ENCODE measurements around the gene ANKH. TPM values are rescaled to one million over a fixed set of nuclear protein-coding genes. Genes with fewer than 3 reads are reported as not detected.

ANKH gene
- total RNA-seq, 2 donors from 2014 or later: 86.8 to 109 TPM

- no peaks in the 10 kb centered on the region for H3K9me3 ChIP-seq (ENCODE audit: control insufficient read depth, low read length, poor library complexity, severe bottlenecking)
- DNase-seq (no peak), ATAC-seq (no peak)
- Mint-ChIP-seq H3K4me3 (peak overlapping the region; percentile 36), H3K4me1 (peaks cover 41% of the 10 kb centered on the region), H3K27ac (no peak overlapping the region), H3K27me3 (no peaks in the 10 kb centered on the region), H3K36me3 (ENCODE audit: low read depth) (no peaks in the 10 kb centered on the region)
Measured at GRCh38 chr5:14778792-14779070, 92.8 kb downstream of the ANKH start.

GRCh38 chr5:14777932-14778791 is 93.4 kb downstream of the ANKH start:
- peaks cover 41% of the 10 kb centered on the region for H3K4me1 Mint-ChIP-seq
- peak overlapping the region; percentile 54 for H3K27ac Mint-ChIP-seq
- H3K27me3 Mint-ChIP-seq: no peaks in the 10 kb centered on the region
- no peak for ATAC-seq
- no peaks in the 10 kb centered on the region for H3K9me3 ChIP-seq (ENCODE audit: control insufficient read depth, low read length, poor library complexity, severe bottlenecking)
- DNase-seq: no peak
- no peaks in the 10 kb centered on the region for H3K36me3 Mint-ChIP-seq (ENCODE audit: low read depth)
- H3K4me3 Mint-ChIP-seq: no peak overlapping the region

GRCh38 chr5:14777187-14777586 is 94.4 kb downstream of the ANKH start:
- peak overlapping the region; percentile 54 for H3K27ac Mint-ChIP-seq
- DNase-seq (no peak), ATAC-seq (no peak)
- no peaks in the 10 kb centered on the region for H3K9me3 ChIP-seq (ENCODE audit: control insufficient read depth, low read length, poor library complexity, severe bottlenecking)
- H3K36me3 Mint-ChIP-seq (ENCODE audit: low read depth): no peaks in the 10 kb centered on the region
- H3K4me1 Mint-ChIP-seq: peaks cover 46% of the 10 kb centered on the region
- no peak overlapping the region for H3K4me3 Mint-ChIP-seq
- H3K27me3 Mint-ChIP-seq: no peaks in the 10 kb centered on the region

- Mint-ChIP-seq H3K4me1 (peaks cover 41% of the 10 kb centered on the region), H3K36me3 (ENCODE audit: low read depth) (no peaks in the 10 kb centered on the region), H3K4me3 (no peak overlapping the region), H3K27me3 (no peaks in the 10 kb centered on the region), H3K27ac (no peak overlapping the region)
- H3K9me3 ChIP-seq (ENCODE audit: control insufficient read depth, low read length, poor library complexity, severe bottlenecking): no peaks in the 10 kb centered on the region
- DNase-seq: no peak
- ATAC-seq: no peak
Measured at GRCh38 chr5:14776602-14777001, 95.0 kb downstream of the ANKH start.

- DNase-seq (no peak), ATAC-seq (no peak)
- Mint-ChIP-seq H3K4me1 (peaks cover 44% of the 10 kb centered on the region), H3K27ac (no peak overlapping the region), H3K27me3 (no peaks in the 10 kb centered on the region), H3K36me3 (ENCODE audit: low read depth) (no peaks in the 10 kb centered on the region), H3K4me3 (no peak overlapping the region)
- H3K9me3 ChIP-seq (ENCODE audit: control insufficient read depth, low read length, poor library complexity, severe bottlenecking): no peaks in the 10 kb centered on the region
Measured at GRCh38 chr5:14775857-14776256, 95.7 kb downstream of the ANKH start.

GRCh38 chr5:14773588-14773987 is 98.0 kb downstream of the ANKH start:
- H3K4me1 Mint-ChIP-seq: peaks cover 38% of the 10 kb centered on the region

GRCh38 chr5:14771972-14772371 is 99.6 kb downstream of the ANKH start:
- no peak for ATAC-seq
- H3K9me3 ChIP-seq (ENCODE audit: control insufficient read depth, low read length, poor library complexity, severe bottlenecking): no peaks in the 10 kb centered on the region
- no peak for DNase-seq
- Mint-ChIP-seq H3K4me3 (no peak overlapping the region), H3K4me1 (peaks cover 36% of the 10 kb centered on the region), H3K36me3 (ENCODE audit: low read depth) (peaks cover 1% of the 10 kb centered on the region), H3K27ac (no peak overlapping the region), H3K27me3 (no peaks in the 10 kb centered on the region)

More at GRCh38 chr5:14773588-14773987, 98.0 kb downstream of the ANKH start:
- H3K4me3 Mint-ChIP-seq: no peak overlapping the region
- no peak overlapping the region for H3K27ac Mint-ChIP-seq
- H3K27me3 Mint-ChIP-seq: no peaks in the 10 kb centered on the region
- no peaks in the 10 kb centered on the region for H3K36me3 Mint-ChIP-seq (ENCODE audit: low read depth)
- ATAC-seq (no peak), DNase-seq (no peak)
- no peaks in the 10 kb centered on the region for H3K9me3 ChIP-seq (ENCODE audit: control insufficient read depth, low read length, poor library complexity, severe bottlenecking)

- H3K9me3 ChIP-seq (ENCODE audit: control insufficient read depth, low read length, poor library complexity, severe bottlenecking): no peaks in the 10 kb centered on the region
- Mint-ChIP-seq H3K27ac (no peak overlapping the region), H3K4me1 (peaks cover 37% of the 10 kb centered on the region), H3K27me3 (no peaks in the 10 kb centered on the region), H3K36me3 (ENCODE audit: low read depth) (peaks cover 4% of the 10 kb centered on the region), H3K4me3 (no peak overlapping the region)
- DNase-seq: no peak
- no peak for ATAC-seq
Measured at GRCh38 chr5:14771189-14771588, 100.4 kb downstream of the ANKH start.

GRCh38 chr5:14768508-14769365 is 102.8 kb downstream of the ANKH start:
- Mint-ChIP-seq H3K36me3 (ENCODE audit: low read depth) (peaks cover 4% of the 10 kb centered on the region), H3K27ac (peak overlapping the region; percentile 14), H3K4me1 (peaks cover 23% of the 10 kb centered on the region), H3K27me3 (no peaks in the 10 kb centered on the region), H3K4me3 (no peak overlapping the region)
- no peak for DNase-seq
- no peaks in the 10 kb centered on the region for H3K9me3 ChIP-seq (ENCODE audit: control insufficient read depth, low read length, poor library complexity, severe bottlenecking)
- no peak for ATAC-seq

- Mint-ChIP-seq H3K4me3 (no peak overlapping the region), H3K27ac (peak overlapping the region; percentile 14), H3K27me3 (no peaks in the 10 kb centered on the region), H3K4me1 (peaks cover 21% of the 10 kb centered on the region), H3K36me3 (ENCODE audit: low read depth) (peaks cover 4% of the 10 kb centered on the region)
- DNase-seq (no peak), ATAC-seq (no peak)
- no peaks in the 10 kb centered on the region for H3K9me3 ChIP-seq (ENCODE audit: control insufficient read depth, low read length, poor library complexity, severe bottlenecking)
Measured at GRCh38 chr5:14767735-14768507, 103.7 kb downstream of the ANKH start.

GRCh38 chr5:14767053-14767452 is 104.5 kb downstream of the ANKH start:
- no peak for DNase-seq
- H3K36me3 Mint-ChIP-seq (ENCODE audit: low read depth): peaks cover 4% of the 10 kb centered on the region
- H3K27me3 Mint-ChIP-seq: no peaks in the 10 kb centered on the region
- no peaks in the 10 kb centered on the region for H3K9me3 ChIP-seq (ENCODE audit: control insufficient read depth, low read length, poor library complexity, severe bottlenecking)
- no peak for ATAC-seq
- H3K4me1 Mint-ChIP-seq: peaks cover 16% of the 10 kb centered on the region
- H3K27ac Mint-ChIP-seq: no peak overlapping the region
- peak overlapping the region; percentile 62 for H3K4me3 Mint-ChIP-seq

GRCh38 chr5:14766584-14766983 is 105.0 kb downstream of the ANKH start:
- Mint-ChIP-seq H3K4me3 (peak overlapping the region; percentile 62), H3K27ac (no peak overlapping the region), H3K36me3 (ENCODE audit: low read depth) (peaks cover 4% of the 10 kb centered on the region), H3K4me1 (peaks cover 16% of the 10 kb centered on the region), H3K27me3 (no peaks in the 10 kb centered on the region)
- DNase-seq (no peak), ATAC-seq (no peak)
- H3K9me3 ChIP-seq (ENCODE audit: control insufficient read depth, low read length, poor library complexity, severe bottlenecking): no peaks in the 10 kb centered on the region

- H3K27ac Mint-ChIP-seq: no peak overlapping the region
- ATAC-seq (no peak), DNase-seq (no peak)
- H3K4me1 Mint-ChIP-seq: peaks cover 12% of the 10 kb centered on the region
- H3K27me3 Mint-ChIP-seq: no peaks in the 10 kb centered on the region
- no peak overlapping the region for H3K4me3 Mint-ChIP-seq
- peaks cover 4% of the 10 kb centered on the region for H3K36me3 Mint-ChIP-seq (ENCODE audit: low read depth)
- no peaks in the 10 kb centered on the region for H3K9me3 ChIP-seq (ENCODE audit: control insufficient read depth, low read length, poor library complexity, severe bottlenecking)
Measured at GRCh38 chr5:14765587-14765986, 106.0 kb downstream of the ANKH start.

Measured in T-helper 17 cell (primary cell).